Activated effector memory CD4-positive, alpha-beta T cell treated with Interleukin-2 at 50 U/mL for 16 hours (primary cell): ENCODE measurements around the gene TMEM190.

Source experiments
- DNase-seq: peaks from one replicate; pipeline ENCODE4 v3.0.0-alpha.2; 2020

TMEM190 gene

DNA sequence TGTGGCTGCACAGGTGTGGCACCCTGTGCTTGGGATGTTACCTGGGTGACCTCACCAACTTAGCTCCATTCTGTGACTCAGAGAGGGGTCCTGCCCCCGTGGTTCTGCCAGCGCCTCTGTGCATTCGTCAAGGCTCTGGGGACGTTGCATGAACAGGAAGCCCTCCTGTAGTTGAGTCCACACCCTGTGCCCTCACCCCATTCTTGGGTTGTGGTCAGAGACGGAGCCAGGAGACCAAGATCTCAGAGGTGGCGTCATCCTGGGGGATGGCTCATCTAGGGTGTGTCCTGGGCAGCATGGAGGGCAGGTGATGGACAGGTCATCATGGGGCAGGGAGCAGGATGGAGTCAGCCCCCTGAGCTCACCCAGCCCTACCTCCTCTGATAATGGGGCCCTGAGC is 24.6 kb upstream of the TMEM190 start:
- DNase-seq, result no peak

DNA sequence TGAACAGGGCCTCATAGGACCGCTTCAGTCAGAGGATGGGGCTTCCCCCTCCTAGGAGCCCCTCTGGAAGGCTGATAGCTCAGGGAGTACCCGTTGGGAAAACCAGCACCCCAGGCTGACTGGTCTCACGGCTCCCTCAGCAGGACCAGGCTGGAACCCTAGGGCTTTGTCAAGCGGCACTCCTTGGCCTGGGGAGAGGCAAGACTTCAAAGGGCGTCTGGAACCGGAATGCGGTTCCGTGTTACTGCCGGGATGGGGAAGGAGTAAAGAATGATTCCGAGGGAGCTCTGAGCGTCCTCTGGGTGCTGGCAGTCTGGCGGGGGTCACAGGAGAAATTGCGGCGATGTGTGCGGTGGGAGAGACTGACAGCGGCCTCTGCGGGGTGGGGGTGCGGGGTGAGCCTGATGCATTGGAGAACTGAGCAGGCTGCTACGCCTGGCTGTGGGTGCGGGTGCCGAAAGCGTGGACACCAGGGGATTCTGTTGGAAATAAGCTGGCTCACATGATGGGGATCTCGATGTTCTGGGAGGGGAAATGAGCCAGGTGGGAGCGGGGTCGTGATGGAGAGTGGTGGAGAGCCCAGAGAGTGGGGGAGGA is 24.0 kb upstream of the TMEM190 start:
- DNase-seq, result no peak

DNA sequence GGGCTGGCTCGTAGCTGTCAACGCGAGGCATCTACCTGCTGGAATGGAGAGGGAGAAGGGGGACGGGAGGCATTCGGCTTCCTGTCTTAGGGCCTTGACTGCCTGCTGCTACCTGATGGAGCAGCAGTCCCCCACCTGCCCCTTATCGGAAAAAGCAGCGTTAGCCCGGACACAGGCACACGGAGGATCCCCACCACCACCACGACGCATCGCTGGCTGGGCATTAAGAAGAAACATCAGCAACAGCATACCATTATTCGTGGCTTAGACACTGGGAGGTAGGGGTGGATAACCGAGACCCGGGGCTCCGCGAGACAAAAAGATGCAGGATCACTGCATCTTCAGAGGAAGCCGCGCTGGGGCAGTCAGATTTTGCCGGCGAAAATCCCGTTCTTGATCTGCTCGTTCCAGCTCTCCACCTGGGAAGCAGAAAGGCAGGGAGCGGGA is 23.2 kb upstream of the TMEM190 start:
- no peak for DNase-seq

DNA sequence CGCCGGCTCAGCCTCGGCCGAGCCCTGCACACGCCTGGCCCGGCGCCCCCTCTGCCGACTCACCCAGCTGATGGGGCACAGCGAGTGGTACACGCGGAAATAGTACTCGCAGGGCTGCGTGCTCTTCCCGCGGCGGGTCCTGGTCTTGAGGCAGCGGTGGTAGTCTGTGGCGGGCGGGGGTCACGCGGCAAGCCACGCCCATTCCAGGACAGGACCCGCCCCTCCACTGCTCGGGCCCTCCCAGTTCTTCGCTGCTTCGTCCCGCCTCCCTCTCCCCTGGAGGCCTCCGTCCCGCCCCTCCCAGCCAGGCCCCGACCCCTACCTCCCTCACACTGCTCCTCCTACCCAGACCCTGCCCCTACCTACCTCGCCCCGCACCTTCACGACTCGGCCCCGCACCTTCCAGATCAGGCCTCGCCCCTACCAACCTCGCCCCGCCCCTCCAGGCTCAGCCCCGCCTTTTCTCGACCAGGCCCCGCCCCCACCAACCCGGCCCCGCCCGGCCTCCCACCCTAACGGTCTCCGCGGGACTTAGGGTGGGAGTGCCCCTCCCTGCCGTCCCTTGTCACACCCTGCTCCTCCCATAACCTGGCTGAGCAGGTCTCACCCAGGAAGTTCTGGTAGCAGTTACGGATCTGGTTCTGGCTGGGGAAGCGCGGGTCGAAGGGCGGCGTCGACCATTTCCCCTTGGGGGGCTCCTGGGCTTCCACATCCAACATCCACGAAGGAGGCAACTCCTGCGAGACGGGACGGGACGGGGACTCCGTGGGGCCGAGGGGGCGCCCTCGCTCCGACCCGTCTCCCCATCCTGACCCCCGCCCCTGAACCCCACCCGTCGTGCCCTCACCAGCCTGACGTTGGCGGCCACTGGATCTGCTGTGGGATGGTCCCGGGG is 22.6 kb upstream of the TMEM190 start:
- DNase-seq, result peak; percentile 57

DNA sequence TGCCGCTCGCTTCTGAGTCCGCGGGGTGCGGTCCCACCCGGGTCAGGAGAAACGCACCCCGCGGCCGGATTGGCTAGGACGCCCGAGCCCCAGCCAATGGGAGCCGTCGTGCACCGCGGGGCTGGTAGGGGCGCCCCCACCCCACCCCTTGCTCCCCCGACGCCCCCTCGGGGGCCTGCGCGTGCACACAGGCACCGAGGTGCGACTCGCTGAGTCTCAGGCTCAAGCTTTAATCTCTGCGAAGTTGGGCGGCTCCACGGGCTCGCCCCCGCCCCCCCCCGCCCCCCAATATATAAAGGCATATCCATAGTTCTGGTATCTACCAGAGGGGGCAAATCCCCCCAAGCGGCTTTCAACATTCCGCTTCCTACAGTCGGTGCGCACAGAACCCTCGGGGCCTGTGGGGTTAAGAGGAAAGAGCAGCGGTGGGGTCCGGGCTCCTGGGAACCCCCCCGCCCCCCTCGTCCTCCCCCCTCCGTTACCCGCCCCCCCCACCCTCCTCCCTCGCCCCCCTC is 21.9 kb upstream of the TMEM190 start, which contains the start of gene COX6B2:
Gene COX6B2 (minus strand): TSS at position 22 of the 515 bp plus-strand sequence. CDS start 198 bp downstream, outside the sequence.
- no peak for DNase-seq

- no peak for DNase-seq
Observed at GRCh38 chr19:55355213-55355821, 21.3 kb upstream of the TMEM190 start.

DNA sequence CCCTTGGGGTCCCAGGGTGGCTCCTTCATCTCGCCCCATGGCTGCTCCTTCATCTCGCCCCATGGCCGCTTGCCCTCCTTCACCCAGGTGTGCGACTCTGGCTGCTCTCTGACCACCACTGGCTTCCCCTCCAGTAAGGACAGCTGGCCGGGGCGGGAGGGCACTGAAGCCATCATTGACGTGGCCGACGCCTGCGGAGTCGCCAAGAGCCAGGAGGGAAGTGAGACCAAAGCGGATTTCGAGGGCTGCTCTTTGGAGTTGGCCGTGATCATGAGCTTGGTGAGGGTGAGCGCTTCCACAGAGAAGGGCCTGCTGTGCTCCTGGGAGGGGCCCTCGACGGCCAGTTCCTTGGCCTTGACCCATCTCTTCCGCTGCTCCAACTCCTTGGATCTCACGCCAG is 18.1 kb upstream of the TMEM190 start:
- DNase-seq, result no peak

DNA sequence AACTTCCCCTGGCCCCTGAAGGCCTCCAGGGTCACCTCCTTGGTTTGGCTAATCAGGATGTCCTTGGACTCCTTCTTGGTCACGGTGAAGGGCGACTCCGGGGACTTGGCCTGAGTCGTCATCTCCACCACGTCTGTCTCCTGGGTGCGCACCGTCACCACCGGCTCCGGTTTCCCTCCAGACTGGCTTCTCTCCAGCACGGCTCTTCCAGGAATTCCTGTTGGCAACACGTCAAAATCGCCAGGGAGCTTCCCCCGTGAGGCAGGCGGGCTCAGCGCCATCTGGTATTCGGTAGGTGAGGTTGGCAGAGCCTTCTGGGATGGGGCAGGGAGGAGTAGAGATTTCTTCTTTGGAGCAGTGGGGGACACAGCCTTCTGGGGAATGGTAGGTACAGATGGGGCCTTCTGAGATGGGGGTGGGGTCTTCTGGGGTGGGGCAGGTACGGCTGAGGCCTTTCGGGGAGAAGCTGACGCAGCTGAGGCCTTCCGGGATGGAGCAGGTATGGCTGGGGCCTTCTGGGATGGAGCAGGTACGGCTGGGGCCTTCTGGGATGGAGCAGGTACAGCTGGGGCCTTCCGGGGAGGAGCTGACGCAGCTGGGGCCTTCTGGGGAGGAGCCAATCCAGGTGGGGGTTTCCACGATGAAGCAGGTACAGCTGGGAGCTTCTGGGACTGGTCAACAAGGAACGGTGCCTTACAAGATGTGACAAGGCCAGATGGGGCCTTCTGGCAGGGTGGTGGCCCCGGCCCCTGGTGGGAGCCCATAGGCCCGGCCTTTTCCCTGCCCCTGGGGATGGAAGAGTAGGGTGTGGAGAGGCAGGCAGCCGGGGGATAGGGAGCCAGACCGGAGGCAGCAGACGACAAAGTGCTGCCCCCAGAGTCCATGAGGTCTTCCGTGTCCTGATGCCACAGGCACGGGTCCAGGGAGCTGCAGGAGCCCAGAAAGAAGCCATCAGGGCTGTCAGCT is 17.4 kb upstream of the TMEM190 start:
- DNase-seq, result no peak

- DNase-seq, result no peak
Observed at GRCh38 chr19:55360902-55361301, 15.7 kb upstream of the TMEM190 start.

GRCh38 chr19:55362174-55362989 is 14.2 kb upstream of the TMEM190 start:
- DNase-seq, result no peak

GRCh38 chr19:55362990-55363716 is 13.5 kb upstream of the TMEM190 start, which contains the start of gene GARIN5B:
TSS of gene GARIN5B (minus strand) at chr19:55363260. CDS start at chr19:55363066, 194 bp downstream.
- no peak for DNase-seq

- DNase-seq, result no peak
Observed at GRCh38 chr19:55365245-55365644, 11.4 kb upstream of the TMEM190 start.

- DNase-seq, result no peak
Observed at GRCh38 chr19:55365964-55366363, 10.7 kb upstream of the TMEM190 start.

- no peak for DNase-seq
Observed at GRCh38 chr19:55366790-55367189, 9.8 kb upstream of the TMEM190 start.

- DNase-seq, result no peak
Observed at GRCh38 chr19:55368106-55368505, 8.5 kb upstream of the TMEM190 start.

GRCh38 chr19:55368701-55369563 is 7.7 kb upstream of the TMEM190 start:
- no peak for DNase-seq

DNA sequence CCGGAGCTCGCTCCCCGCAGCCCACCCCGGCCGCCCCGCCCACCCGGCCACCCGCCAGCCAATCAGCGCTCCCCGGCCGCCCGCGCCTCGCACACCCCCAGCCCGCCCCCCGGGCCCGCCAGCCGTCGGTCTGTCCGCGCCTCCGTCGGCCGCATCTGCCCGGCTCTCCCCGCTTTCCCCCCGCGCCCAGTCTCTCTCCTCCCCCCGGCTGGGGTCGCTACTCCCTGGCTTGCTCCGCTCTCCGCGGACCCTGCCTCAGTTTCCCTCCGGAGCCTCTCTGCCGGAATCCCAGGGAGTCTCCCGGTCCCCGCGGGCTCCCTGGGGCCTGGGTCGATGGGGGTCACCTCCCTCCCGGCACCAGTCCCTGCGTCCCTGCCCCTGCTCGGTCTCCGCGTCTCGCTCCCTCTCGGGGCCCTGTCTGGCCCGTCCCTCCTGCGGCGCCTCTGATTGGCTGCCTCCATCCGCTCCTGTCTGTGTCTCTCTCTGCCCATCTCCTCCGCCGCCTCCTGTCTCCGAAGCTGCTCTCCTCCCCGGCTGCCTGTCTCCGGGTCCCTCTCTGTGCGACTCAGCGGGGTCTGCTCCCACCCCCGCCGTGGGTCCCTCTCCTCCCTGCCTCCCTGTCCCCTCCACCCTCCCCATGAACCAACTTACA is 6.8 kb upstream of the TMEM190 start:
- DNase-seq, result no peak

DNA sequence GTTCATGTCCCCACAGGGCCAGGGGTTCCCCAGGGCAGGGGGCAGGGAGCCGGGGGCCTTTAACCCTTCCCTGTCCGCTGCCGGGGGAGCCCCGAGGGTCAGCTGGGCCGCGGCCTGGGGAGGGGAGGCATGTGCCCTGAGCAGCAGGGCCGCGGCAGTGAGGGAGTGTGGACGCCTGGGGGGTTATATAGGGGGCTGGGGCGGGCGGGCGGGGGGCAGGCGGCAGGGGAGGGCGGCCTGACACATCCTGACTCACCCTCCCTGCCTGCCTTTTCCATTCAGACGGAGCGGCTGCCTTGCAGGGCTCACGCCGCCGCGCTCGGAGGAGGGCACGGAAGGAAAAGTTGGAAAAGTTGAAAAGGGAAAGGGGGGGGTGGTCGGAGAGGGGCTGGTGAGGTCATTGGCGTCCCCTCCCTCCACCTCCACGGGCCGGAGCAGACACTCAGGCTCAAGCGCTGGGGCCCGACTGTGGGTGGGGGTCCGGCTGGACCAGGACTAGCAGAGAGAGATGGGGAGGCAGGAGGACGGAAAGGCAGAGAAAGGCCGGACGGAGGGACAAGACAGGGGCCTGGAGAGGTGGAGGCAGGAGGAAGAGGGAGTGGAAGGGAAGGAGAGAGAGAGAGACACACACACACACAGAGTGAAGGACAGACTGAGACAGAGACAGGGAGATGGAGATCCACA is 6.2 kb upstream of the TMEM190 start, which contains the start of gene IL11:
Gene IL11 (minus strand): TSS at position 159 of the 684 bp plus-strand sequence. CDS start 153 bp downstream, at position 6.
- DNase-seq, result no peak
